ENCODE results near the gene FRAT1. TPM values are rescaled to one million over a fixed set of nuclear protein-coding genes. Genes with fewer than 3 reads are reported as not detected.

The FRAT1 gene, protein sequence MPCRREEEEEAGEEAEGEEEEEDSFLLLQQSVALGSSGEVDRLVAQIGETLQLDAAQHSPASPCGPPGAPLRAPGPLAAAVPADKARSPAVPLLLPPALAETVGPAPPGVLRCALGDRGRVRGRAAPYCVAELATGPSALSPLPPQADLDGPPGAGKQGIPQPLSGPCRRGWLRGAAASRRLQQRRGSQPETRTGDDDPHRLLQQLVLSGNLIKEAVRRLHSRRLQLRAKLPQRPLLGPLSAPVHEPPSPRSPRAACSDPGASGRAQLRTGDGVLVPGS
- 1 to 10 TPM in 4 of 6 experiments, under 1 TPM in 2; 0.82 to 1.3 (median 1.1) TPM for total RNA-seq (2021; fragmentation: NEBNext Ultra II Directional; extraction: Animal tissue kit (Norgen Biotek cat#: 25700))
- long read RNA-seq = 0 reads

DNA sequence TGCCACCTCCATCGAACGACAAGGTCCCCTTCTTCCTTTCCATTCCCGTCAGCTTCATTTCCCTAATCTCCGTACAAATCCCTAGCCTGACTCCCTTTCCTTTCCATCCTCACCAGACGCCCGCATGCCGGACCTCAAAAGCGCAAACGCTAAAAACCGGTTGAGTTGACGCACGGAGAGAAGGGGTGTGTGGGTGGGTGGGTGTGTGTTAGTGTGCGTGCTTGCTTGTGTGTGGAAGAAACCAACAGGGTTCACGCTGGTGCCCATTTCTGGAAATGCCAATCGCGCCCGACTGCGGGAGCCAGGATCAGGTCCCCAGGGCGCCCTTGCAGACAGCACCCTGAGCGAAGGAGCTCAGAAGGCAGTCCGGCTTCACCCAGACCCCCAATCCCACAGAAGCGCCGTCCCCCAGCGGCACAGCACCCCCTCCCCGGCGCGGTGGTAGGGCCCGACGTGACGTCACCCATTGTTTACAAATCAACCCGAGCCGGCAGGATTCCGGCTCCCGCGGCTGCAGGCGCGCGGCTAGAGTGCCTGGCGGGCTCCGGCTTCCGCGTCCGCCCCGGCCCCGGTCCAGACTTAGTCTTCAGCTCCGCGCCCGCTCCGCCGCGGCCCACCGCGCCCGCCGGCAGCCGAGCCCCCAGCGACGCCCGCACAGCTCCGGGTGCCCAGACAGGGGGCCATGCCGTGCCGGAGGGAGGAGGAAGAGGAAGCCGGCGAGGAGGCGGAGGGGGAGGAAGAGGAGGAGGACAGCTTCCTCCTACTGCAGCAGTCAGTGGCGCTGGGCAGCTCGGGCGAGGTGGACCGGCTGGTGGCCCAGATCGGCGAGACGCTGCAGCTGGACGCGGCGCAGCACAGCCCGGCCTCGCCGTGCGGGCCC, at the start of gene FRAT1:
TSS of gene FRAT1 (plus strand) at position 500 of the 880 bp plus-strand sequence. CDS start at position 683, 183 bp downstream.
- peaks cover 10% of the 10 kb centered on the region for H3K27me3 Mint-ChIP-seq (ENCODE audit: insufficient read depth)
- peaks cover 20% of the 10 kb centered on the region for H3K4me1 Mint-ChIP-seq (ENCODE audit: low read depth)
- H3K4me3 Mint-ChIP-seq = peak within 1 kb of the TSS; percentile 91
- H3K27ac Mint-ChIP-seq = peak within 1 kb of the TSS; percentile 98
- peak; percentile 73 for DNase-seq
- no peaks in the 10 kb centered on the region for H3K9me3 Mint-ChIP-seq
- no peaks in the 10 kb centered on the region for H3K36me3 Mint-ChIP-seq (ENCODE audit: low read depth)
- peak; percentile 9; the same call in 1 of the 2 replicates for TF ChIP-seq CTCF (IDR thresholded peaks at IDR 0.05)

DNA sequence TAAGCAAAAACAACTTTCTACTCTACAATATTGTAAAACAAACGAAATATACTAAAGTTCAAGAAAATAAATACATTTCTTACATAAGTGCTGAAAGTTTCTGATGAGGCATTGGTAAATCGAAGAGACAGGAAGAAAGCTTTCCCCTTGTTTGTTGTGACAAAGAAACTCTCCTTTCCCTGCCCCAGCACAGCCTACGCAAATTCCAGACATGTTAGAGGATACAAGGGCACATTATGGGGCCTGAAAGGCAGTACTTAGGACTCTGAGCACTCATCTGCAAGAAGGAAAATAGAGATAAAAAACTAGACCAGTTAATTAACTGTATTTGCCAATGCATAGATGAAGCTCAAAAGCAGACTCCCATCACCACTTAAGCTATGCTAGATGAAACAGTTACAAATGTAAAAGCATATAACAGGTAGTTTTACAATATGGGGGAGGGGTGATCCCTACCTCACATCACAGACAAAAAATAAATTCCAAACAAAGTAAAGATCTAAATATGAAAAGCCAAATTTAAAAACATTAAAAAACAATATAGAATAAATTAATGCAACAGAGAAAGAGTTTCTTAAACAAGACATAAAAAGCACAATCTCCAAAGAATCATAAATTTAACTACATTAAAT, 48.4 kb upstream of the FRAT1 start:
- peak; percentile 8 for DNase-seq
- Mint-ChIP-seq H3K27ac (peak overlapping the region; percentile 19; the same call in 1 of the 2 replicates), H3K36me3 (ENCODE audit: low read depth) (no peaks in the 10 kb centered on the region), H3K4me3 (no peak overlapping the region), H3K9me3 (no peaks in the 10 kb centered on the region), H3K27me3 (ENCODE audit: insufficient read depth) (peaks cover 2% of the 10 kb centered on the region; the same call in 1 of the 2 replicates), H3K4me1 (ENCODE audit: low read depth) (peaks cover 13% of the 10 kb centered on the region)
- TF ChIP-seq CTCF (IDR thresholded peaks at IDR 0.05) = no peak

- H3K9me3 Mint-ChIP-seq = no peaks in the 10 kb centered on the region
- no peak for DNase-seq
- no peak overlapping the region for H3K27ac Mint-ChIP-seq
- H3K4me1 Mint-ChIP-seq (ENCODE audit: low read depth) = peaks cover 22% of the 10 kb centered on the region
- H3K27me3 Mint-ChIP-seq (ENCODE audit: insufficient read depth) = peaks cover 2% of the 10 kb centered on the region; the same call in 1 of the 2 replicates
- H3K4me3 Mint-ChIP-seq = no peak overlapping the region
- TF ChIP-seq CTCF (IDR thresholded peaks at IDR 0.05) = no peak
- H3K36me3 Mint-ChIP-seq (ENCODE audit: low read depth) = no peaks in the 10 kb centered on the region
These were observed 45.4 kb upstream of the FRAT1 start for GRCh38 chr10:97273700-97274099.

GRCh38 chr10:97274828-97275227, 44.2 kb upstream of the FRAT1 start:
- H3K36me3 Mint-ChIP-seq (ENCODE audit: low read depth) = no peaks in the 10 kb centered on the region
- no peaks in the 10 kb centered on the region for H3K9me3 Mint-ChIP-seq
- no peak for DNase-seq

More at GRCh38 chr10:97274828-97275227, 44.2 kb upstream of the FRAT1 start:
- no peak overlapping the region for H3K27ac Mint-ChIP-seq
- H3K4me3 Mint-ChIP-seq = no peak overlapping the region
- peaks cover 2% of the 10 kb centered on the region; the same call in 1 of the 2 replicates for H3K27me3 Mint-ChIP-seq (ENCODE audit: insufficient read depth)
- peaks cover 32% of the 10 kb centered on the region for H3K4me1 Mint-ChIP-seq (ENCODE audit: low read depth)
- no peak for TF ChIP-seq CTCF (IDR thresholded peaks at IDR 0.05)
